Omental fat pad (tissue), 4 donors: ENCODE data around the gene PEX6. TPM values are rescaled to one million over a fixed set of nuclear protein-coding genes. Genes with fewer than 3 reads are reported as not detected.

Source experiments
- ATAC-seq: fragments of 150-250 bp; one replicate; pipeline ENCODE4 v1.9.1; 2016; ENCODE audit warnings: mild to moderate bottlenecking, moderate library complexity; ENCODE audit not compliant: low FRiP score
- DNase-seq: peaks from one replicate; pipeline ENCODE4 v3.0.0-alpha.2; 2019; ENCODE audit warnings: low spot score
- total RNA-seq, 4 donors: library from RNA; depleted of rRNA; stranded (reverse); fragments of >200 nt; gene quantifications; one replicate each; pipeline ENCODE4 v1.1.0, GENCODE V29; 2016
- TF ChIP-seq, protein P1 (sequence below), 3 donors: fragments of 450-650 bp; IDR thresholded peaks; one replicate each; pipeline ENCODE4 v1.5.1; 2016 to 2017; ENCODE audit warnings: antibody characterized with exemption in 3 of 3, mild to moderate bottlenecking in 3 of 3, moderate library complexity in 2 of 3

Gene PEX6
- total RNA-seq, 4 donors from 2014 or later = 5.0 to 22.1 (median 12.8) TPM

DNA sequence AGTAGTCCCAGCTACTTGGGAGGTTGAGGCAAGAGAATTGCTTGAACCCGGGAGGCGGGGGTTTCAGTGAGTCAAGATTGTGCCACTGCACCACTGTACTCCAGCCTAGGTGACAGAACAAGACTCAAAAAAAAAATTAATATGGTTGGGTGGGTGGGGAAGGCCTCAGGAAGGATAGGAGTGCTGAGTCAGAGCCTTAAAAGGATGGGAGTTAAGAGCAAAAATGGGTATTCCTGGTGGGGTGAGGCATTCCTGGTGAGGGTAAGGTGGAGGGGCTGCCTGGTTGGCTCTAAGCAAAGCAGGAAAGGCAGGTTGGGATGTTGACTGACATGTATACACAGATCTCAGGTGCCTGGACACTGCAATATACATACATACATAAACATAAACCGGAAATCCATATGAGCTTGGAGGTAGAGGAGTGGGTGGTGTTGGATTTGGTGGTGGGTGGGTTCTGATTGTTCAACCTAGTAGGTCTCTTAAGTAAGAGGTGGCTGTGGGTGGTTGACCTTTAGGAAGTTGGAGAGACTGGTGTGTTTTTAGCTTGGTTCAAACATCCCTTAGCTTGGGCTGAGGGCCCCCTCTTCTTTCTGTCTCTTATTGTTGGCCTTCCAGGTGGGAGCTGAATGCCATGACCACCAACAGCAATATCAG lies 41.2 kb upstream of the PEX6 start:
- ATAC-seq = no peak
- TF ChIP-seq, protein P1, sequence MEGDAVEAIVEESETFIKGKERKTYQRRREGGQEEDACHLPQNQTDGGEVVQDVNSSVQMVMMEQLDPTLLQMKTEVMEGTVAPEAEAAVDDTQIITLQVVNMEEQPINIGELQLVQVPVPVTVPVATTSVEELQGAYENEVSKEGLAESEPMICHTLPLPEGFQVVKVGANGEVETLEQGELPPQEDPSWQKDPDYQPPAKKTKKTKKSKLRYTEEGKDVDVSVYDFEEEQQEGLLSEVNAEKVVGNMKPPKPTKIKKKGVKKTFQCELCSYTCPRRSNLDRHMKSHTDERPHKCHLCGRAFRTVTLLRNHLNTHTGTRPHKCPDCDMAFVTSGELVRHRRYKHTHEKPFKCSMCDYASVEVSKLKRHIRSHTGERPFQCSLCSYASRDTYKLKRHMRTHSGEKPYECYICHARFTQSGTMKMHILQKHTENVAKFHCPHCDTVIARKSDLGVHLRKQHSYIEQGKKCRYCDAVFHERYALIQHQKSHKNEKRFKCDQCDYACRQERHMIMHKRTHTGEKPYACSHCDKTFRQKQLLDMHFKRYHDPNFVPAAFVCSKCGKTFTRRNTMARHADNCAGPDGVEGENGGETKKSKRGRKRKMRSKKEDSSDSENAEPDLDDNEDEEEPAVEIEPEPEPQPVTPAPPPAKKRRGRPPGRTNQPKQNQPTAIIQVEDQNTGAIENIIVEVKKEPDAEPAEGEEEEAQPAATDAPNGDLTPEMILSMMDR (IDR thresholded peaks at IDR 0.05) = no peak

DNA sequence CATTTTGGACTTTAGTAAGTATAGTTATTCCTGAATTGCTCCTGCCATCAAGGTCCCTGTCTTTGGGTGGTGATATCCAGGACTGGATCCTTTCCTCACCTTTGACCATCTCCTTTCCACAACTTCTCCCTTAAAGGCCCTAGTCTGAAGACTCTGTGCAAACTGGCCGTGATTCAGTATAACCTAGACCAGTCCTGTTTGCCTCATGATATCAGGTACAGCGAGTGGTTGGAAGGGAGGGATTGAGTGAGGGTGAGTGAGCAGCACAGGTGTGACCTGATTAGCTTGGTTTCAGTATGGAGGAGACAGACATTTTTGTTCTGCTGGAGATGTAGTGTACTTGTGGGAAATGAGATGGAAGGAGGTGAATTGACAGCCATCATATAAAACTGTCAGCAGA lies 40.2 kb upstream of the PEX6 start:
- TF ChIP-seq, protein P1 (IDR thresholded peaks at IDR 0.05) = no peak

More for the DNA sequence above, 41.2 kb upstream of the PEX6 start:
- no peak for DNase-seq

DNA sequence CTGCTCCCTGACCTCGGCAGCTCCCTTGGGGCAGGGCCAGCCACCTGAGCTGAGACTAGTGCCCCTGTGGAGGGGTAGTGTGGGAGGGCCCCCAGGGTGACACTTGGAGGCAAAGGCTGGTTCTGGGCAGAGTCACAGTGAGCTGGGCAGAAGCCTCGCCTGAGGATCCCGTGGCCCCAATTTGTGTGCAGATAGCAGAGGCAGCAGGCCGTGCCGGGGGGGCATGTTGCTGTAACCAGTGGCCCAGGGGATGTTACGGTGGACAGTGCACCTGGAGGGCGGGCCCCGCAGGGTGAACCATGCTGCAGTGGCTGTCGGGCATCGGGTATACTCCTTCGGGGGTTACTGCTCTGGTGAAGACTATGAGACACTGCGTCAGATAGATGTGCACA lies 38.0 kb upstream of the PEX6 start:
- TF ChIP-seq, protein P1 (IDR thresholded peaks at IDR 0.05) = no peak
- no peak for DNase-seq
- no peak for ATAC-seq

More for the DNA sequence above, 40.2 kb upstream of the PEX6 start:
- DNase-seq (no peak), ATAC-seq (no peak)

DNA sequence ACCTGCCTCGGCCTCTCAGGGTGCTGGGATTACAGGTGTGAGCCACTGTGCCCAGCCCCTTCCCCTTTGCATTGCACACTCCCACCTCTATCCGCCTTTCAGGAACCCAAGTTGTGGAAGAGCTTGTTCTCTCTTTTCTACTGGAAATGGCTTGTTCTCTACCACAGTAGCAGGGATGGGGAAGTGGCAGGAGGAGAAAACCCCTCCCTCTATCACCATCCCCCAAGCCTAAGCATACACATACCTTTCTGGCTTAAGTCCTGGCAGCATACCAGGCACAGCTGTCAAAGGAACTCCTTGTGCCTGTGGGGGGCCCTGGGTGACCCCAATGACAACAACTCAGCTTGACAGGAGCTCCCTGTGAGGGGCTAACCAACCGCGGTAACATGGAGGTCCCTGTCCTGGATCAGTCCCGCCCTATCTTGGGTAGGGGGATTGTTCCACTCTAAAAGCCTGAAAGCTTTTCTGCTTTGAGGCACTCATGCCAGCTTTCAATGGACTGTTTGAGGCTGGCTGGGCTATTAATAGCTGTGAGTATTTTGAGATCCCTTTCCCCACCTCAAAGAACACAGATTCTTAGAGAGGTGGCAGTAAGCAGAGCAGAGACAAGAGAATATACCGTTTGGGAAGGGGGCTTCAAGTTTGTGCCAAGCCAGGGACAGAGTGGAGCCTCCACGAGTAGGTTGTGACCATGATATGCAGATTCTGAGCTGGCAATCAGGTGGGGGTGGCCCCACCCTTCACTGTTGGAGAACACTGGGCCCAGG lies 37.4 kb upstream of the PEX6 start:
- DNase-seq (no peak), ATAC-seq (no peak)
- TF ChIP-seq, protein P1 (IDR thresholded peaks at IDR 0.05) = no peak

DNA sequence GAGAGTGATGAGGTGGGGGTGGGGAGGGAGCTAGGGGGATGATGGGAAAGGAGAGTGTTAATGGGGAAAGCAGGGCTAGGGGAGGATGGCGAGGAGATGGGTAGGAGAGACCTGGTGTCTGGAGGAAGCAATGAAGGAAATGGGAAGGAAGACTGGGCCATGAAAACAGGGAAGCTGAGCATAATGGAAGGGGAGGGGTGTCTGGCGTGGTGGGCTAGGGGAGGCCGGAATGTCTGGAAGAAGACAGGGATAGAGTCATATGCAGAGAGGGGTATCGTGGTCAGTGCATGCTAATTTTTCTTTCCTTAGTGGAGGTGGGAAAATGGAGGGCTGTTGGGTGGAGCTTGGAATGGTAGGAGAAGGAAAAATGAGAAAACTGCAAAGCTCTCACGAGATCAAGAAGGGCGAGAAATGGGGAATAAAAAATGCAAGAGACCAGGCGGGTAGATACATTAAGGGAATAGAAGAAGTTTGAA lies 35.5 kb upstream of the PEX6 start:
- ATAC-seq = no peak

DNA sequence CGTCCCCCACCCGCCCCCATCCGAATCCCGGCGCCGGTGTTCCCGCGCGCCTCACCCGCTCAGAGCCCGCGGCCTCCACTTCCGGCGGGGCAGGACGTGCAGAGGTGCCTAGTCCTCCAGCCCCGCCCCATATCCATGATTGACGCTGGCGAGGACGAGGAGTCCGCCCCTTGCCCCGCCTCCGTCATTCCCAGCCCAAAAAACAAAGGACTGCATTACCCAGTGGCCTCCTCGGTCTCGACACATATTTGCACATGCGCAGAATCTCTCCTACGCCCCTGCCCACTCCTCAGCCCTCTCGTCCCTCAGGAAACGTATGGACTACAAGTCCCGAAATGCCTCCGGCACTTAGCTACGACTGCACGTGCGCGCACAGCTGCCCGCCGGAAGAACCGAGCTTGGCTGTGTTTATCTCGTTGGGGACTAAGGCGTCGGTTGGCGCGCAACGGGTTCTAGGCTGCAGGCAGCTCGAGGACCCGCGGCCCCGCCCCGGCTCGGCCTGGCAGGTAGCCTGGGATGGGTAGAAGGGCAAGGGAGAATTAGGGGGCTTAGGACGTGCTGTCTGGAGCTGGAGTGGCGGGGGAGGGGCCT lies 35.0 kb upstream of the PEX6 start, which contains the start of the genes KLHDC3 and MEA1:
KLHDC3 (plus strand) TSS at position 407 of the 591 bp plus-strand sequence. CDS start 2,944 bp downstream, outside the sequence.
MEA1 (minus strand) TSS at position 104 of the 591 bp plus-strand sequence. CDS start 133 bp downstream, outside the sequence.
- DNase-seq (peak; percentile 93), ATAC-seq (peak; percentile 99)
- TF ChIP-seq, protein P1 (IDR thresholded peaks at IDR 0.05) = no peak

More for the DNA sequence above, 35.5 kb upstream of the PEX6 start:
- TF ChIP-seq, protein P1 (IDR thresholded peaks at IDR 0.05) = no peak
- no peak for DNase-seq
